HG03175 (cell line): ENCODE measurements around the gene RSPRY1.
"Not testable (repeated sequence)": the region's sequence is repeated elsewhere in the genome, so short reads cannot be mapped to it uniquely, and the experiment has no call there.

ENCODE experiments used
- ATAC-seq: cut with Tn5 transposase; IDR thresholded peaks from one replicate; pipeline ENCODE4 v1.9.1; 2021; ENCODE audit warnings: mild to moderate bottlenecking, moderate library complexity; ENCODE audit not compliant: unreplicated experiment

Gene RSPRY1

DNA sequence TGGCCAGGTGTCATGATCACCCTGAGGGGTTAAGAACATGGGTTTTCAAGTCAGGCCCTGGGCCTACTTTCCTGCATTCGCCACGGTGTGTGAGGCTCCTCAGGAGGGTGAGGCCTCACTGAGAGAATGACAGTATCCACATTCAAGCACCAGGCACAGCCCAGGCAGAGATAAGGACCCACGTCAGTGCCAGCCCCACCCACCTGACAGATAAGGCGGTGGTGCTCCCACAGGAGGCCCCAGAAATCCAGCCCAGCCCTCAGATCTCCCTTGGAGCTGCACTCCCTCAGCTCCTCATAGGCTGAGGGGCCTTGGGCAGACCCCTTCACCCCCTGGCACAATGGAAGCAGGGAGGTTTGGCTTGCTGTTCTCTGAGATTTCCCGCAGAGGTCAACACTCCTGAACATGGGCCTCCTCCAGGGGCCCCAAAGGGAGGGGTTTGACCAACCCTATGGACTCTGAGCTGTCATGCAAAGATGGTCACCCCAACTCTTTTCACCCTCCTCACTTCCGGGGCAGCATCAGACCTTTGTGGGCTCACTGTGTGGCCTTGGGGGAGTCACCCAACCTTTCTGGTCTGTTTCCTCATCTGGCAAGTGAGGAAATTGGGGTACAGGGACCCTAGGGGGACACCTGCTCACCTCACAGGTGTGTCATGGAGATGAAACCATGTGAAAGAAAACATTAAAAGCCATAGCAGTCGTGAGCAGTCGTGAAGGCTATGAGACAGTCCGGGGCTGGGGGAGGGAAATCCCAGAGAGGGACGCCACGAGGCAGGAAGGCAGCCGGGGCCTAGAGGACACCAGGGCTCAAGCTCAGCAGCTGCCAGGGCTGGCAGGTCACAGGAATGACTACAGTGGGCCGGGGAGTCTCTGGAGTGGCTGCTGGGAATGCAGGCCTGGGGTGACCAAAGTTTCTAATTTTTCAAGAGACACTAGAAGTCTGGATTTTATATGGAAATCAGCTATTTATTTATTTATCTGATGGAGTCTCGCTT lies 83.0 kb downstream of the RSPRY1 start:
- no peak for ATAC-seq

DNA sequence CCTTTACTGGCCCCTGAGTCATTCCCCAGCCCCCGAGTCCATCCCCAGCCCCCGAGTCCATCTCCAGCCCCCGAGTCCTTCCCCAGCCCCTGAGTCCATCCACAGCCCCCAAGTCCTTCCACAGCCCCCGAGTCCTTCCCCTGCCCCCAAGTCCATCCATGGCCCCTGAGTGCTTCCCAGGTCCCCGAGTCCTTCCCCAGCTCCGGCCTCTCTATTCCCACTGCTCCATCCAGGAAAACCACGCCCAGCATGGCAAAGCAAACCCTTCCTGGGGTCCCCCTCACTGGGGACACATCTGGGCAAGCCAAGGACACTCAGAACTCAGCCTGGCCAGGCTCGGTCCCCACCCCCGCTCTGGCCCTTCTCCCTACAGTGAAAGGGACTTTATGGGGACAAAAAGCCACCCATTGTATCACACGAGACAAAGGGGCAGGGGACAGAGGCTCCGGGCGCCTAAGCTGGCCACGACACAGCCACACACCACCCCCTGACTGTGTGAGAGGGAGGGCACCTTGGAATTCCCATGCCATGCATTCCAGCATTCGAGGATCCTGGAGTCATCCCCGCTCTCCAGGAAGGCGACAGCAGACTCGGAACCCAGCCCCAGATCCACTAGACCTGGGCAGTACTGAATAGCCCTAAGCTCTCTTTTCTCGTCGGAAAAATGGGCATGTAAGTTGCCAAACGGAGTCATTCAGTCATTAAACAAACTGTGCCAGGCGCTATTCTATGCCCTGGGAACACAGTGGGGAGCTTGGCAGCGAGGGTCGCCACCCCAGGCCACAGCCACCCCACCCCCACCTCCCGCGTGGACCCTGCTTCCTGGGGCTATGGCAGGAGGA lies 84.3 kb downstream of the RSPRY1 start:
- no peak for ATAC-seq

GRCh38 chr16:57271063-57271345 lies 84.9 kb downstream of the RSPRY1 start:
- no peak for ATAC-seq

DNA sequence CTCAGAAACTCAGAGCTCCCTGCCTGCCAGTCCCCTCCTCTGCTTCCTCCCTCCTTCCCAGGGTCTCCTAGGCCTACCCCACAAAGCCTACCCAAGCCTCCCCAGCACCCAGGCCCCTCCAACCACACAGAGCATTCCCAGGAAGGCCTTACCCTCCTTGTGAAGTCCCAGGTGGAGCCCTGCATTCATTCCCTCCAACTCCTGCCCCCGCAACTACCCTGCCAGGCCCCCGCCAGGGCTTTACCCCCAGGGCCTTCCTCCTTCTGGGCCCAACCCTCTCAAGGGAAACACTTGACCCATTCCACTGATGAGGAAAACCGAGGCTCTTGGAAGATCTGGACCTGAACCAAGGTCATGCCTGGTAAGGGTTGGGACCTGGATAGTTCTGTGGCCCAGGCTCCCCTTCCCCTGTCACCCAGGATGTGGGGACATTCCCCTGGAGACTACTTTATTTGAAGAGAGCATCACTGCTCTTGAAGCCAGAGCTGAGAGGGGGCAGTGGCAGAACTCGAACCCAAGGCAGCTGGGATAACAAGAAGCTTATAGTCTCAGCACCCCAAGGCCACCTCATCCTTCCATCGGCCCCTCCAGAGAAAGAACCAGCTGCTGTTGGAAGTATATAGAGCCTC lies 85.9 kb downstream of the RSPRY1 start:
- no peak for ATAC-seq

GRCh38 chr16:57273359-57273758 lies 87.2 kb downstream of the RSPRY1 start:
- no peak for ATAC-seq

GRCh38 chr16:57273826-57274225 lies 87.7 kb downstream of the RSPRY1 start:
- no peak for ATAC-seq

DNA sequence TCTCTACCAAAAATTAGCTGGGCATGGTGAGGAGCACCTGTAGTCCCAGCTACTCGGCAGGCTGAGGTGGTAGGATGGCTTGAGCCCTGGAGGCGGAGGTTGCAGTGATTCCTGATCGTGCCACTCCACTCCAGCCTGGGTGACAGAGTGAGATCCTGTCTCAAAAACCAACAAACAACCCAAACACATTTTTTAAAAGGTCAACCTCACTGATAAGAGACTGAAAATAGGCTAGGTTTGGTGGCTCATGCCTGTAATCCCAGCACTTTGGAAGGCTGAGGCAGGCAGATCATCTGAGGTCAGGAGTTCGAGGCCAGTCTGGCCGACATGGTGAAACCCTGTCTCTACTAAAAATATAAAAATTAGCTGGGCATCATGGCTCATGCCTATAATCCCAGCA lies 89.8 kb downstream of the RSPRY1 start:
- not testable (repeated sequence) for ATAC-seq

GRCh38 chr16:57276596-57276995 lies 90.5 kb downstream of the RSPRY1 start:
- ATAC-seq, result no peak

DNA sequence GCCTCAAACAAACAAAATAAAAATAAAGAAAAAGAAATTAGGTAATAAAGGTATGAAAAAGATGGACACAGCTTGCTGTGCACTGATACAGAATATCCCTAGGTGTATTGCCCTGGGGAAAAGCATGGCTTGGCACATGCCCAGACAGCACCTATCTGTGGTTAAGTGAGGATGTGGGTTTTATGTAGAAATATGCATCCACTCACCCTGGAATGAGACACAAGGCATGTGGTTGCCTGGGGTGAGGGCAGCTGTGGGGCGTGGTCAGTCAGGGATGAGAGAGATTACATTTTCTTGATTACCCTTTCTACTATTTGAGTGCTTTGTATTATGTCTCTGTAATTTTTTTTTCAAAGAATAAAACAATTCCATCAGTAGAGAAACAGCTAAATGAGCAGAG lies 91.5 kb downstream of the RSPRY1 start:
- no peak for ATAC-seq

DNA sequence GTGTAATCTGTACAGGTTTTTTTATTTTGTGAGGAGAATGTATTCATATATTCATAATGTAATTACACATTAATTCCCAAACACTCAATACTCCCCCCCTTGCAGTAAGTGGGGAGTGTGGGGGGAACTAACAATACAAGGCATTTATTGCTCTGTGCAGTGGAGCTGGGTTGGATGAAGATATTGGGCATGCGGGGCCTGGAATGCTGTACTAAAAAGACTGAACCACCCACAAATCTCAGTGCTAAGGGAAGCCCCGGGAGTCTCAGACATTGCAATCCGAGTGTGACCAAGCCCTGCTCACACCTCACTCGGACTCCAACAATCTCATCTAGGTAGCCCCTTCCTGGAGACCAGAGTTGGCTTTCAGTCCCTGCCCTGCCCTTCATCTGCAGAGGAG lies 92.4 kb downstream of the RSPRY1 start:
- no peak for ATAC-seq

DNA sequence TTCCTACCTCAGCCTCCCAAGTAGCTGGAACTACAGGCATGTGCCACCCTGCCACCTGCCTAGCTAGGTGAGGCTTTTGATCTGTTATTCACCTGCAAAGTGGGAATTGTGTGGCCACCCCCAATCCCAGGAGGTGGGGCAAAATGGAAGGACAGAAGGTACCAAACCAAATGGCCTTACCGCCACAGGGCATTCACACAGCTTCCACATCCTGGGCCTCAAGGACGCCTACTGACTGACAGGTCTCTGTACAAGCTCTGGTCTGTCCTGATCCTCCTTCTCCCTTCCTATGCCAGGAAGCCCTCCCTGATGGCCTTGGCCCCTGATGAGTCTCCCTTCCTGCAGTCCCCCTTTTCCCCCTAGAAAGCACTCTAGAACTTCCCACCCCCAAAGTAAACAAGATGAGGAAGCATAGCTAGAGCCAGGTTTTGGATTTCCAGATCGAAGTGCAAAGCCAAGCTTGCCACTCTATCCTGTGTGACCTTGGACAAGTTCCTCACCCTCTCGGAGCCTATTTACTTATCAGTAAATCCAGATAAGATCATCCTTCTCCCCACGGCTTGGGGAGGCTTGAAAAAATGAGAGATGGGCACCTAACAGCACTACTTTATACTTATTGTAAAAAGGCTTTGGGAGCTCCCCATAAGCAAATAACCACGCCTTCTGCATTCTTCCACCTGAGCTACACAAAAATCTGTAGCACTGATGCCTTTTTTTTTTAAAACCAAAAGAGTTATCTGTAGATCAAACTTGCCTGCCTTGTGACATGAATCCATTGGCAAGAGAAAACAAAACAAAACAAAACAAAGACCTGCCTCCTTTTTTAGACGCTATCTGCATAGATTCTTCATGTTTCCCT lies 93.9 kb downstream of the RSPRY1 start:
- ATAC-seq, result no peak

DNA sequence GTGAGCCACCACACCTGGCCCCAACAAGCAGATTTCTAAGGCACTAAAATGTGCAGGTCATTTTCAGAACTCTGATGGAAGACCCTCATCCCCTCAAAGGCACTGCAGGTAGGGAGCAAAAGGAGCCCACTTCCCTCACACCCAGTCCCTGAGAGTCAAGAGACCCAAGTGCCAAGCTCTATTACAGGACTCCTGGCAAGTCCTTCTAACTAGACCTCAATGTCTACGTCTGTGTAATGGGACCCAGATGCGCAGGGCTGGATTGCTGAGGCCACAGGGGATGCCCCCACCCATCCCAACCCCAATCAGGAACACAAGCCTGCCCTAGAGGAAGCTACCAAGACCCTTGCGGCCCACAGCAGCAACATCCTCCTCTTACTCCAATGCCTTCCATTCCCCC lies 95.7 kb downstream of the RSPRY1 start:
- no peak for ATAC-seq

GRCh38 chr16:57282510-57283213 lies 96.5 kb downstream of the RSPRY1 start:
- ATAC-seq, result no peak

DNA sequence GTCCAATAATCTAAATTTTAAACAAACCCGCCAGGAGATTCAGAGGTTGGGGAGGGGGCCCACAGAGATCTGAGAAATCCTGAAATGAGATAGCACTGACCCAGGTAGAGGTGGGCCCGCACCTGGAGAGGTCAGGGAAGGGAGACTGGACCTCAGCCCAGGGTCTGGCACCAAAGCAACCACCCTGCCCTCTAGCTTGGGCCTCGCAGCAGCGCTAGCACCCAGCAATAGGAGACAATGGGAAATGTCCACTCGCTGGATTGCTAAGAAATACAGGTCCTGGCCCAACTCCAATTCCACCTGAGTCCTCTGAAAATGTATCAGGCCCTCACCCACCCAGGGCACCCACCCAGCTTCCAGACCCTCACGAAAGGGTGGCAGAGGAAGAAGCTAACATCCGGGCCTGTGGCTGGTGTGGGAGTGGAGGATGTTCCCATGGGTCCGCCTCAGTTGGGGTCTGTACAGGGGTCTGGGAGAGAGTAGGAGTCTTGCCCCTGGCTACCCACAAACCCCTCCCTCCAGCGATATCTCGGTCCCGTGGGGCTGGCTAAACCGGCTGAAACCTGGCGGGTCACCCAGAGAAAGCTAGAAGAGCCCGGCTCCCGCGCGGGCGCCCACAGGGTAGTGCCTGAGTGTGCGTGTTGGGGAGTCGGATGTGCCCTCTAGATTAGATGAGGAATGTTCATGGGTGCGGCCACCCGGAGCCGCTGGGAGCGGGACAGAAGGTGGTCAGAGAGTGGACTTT lies 97.3 kb downstream of the RSPRY1 start:
- ATAC-seq, result no peak

DNA sequence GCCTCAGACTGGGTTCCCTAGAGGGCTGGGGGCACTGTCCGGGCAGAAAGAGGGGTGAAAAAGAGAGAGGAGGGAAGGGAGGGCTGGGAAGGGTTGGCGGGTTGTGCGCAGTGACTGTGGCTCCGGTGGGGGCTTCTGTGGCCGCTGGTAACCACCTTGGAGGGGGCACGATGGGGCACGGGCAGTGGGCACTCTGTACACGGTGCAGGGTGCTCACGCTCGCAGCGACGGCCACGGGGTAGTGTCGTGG lies 97.8 kb downstream of the RSPRY1 start:
- ATAC-seq, result no peak

DNA sequence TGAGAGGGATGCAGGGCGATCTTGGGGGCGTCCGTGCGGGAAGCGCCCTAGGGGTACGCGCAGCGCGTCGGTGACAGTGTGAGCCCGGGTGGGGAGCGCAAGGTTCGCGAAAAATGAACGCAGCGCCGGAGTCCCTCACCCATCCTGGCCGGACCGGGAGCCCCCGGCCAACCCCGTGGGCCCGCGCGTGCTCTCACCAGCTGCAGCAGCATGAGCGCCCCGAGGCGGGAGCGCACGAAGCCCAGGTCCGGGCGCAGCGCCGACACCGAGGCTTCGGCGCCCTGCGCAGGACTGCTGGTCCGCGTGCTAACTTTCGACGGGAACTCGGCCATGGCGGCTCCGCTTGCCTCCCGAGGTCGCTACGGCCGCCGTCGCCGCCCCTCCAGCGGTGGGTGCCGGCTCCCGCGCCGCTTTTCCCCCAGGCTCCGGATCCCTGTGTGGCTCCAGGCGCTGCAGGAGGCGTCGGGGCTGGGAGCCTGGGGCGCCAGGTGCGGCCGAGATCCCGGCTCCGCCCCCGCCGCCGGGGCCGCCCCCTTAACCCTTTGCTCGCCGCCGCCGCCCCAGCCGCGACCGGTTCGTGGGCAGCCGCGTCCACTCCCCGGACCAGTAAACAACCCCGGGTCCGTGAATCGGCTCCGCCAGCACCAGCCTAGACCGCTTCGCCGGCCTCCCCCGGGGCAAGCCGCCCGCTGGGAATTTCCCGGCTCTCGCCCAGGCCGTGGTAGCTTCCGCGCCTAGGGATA lies 98.3 kb downstream of the RSPRY1 start, which contains the start of gene PLLP:
PLLP (minus strand) TSS at position 464 of the 743 bp plus-strand sequence; CDS start at position 332, 132 bp downstream.
- no peak for ATAC-seq

DNA sequence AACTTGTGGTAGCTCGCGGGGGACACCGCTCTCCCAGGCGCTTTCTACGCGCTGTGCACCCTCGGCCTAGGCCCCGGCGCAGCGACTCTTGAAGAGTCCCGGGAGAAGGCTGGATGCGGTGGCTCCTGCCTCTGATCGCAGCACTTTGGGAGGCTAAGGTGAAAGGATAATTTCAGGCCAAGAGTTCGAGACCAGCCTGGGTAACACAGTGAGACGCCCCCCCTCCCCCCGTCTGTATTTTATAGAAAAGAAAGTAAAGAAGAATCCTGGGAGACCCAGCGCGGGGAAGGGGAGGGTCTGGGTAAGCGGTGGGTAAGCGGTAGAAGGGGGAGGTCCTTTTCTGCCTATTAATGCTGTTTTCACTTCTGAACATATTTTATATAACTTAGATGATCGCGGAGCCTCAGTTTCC lies 98.8 kb downstream of the RSPRY1 start:
- no peak for ATAC-seq

GRCh38 chr16:57285379-57285778 lies 99.2 kb downstream of the RSPRY1 start:
- ATAC-seq, result no peak
